ENCODE data around the gene PXMP2.

- TF ChIP-seq CTCF (conservative IDR thresholded peaks at IDR 0.05) = no peak
- no peak for TF ChIP-seq ZFX (IDR thresholded peaks at IDR 0.05)
These were observed 14.7 kb upstream of the PXMP2 start for GRCh38 chr12:132672678-132673077.
